Gastrocnemius medialis (tissue), 4 donors: ENCODE data around the gene SLC1A3. TPM values are rescaled to one million over a fixed set of nuclear protein-coding genes. Genes with fewer than 3 reads are reported as not detected.

ENCODE experiments used
- ATAC-seq, 2 donors: fragments of 150-250 bp; one replicate each; pipeline ENCODE4 v1.9.1; 2016
- DNase-seq, 2 donors: peaks; one replicate each; pipeline ENCODE4 v3.0.0-alpha.2; 2019
- H3K27ac ChIP-seq, 4 donors: fragments of 200-600 bp; sonication (generic); 1 replicate in 1 of 4; 2 replicates in 3 of 4; pipeline ENCODE4 v1.5.1; 2016 to 2018; ENCODE audit warnings: mild to moderate bottlenecking in 2 of 4, moderate library complexity in 1 of 4
- H3K27me3 ChIP-seq, 3 donors: fragments of 200-600 bp; sonication (generic) in 2 of 3; 1 replicate in 1 of 3; 2 replicates in 2 of 3; pipeline versions ENCODE4 v1.5.1 to v1.6.0; 2016 to 2019; ENCODE audit warnings: mild to moderate bottlenecking in 1 of 3, moderate library complexity in 1 of 3
- H3K36me3 ChIP-seq, 2 donors: fragments of 200-600 bp; sonication (generic) in 1 of 2; one replicate each; pipeline ENCODE4 v1.5.1; 2017 to 2018
- H3K4me1 ChIP-seq, 2 donors: fragments of 200-600 bp; sonication (generic) in 1 of 2; one replicate each; pipeline ENCODE4 v1.5.1; 2016 to 2017; ENCODE audit warnings: mild to moderate bottlenecking in 2 of 2
- H3K4me3 ChIP-seq, 4 donors: fragments of 200-600 bp; sonication (generic) in 3 of 4; 1 replicate in 1 of 4; 2 replicates in 3 of 4; pipeline ENCODE4 v1.5.1; 2016 to 2019; ENCODE audit warnings: mild to moderate bottlenecking in 2 of 4
- H3K9me3 ChIP-seq, 3 donors: fragments of 200-600 bp; sonication (generic) in 2 of 3; 1 replicate in 1 of 3; 2 replicates in 2 of 3; pipeline ENCODE4 v1.5.1; 2016 to 2019
- POLR2A ChIP-seq, 2 donors: fragments of 450-650 bp; IDR thresholded peaks; one replicate each; pipeline ENCODE4 v1.6.1; 2017; ENCODE audit warnings: antibody characterized with exemption in 2 of 2, mild to moderate bottlenecking in 2 of 2, moderate library complexity in 2 of 2
- in situ Hi-C, 4 donors: fragments of 200-750 bp; cut with MboI; loops; one replicate each; pipeline versions ENCODE4 v1.15.0 to v1.8.0; 2017; ENCODE audit warnings: low sequenced_read_pairs in 4 of 4
- intact Hi-C: fragments of 100-400 bp; cut with DNase I; formaldehyde crosslinking; loops from one replicate; pipeline ENCODE4 v1.15.1; 2023; ENCODE audit warnings: low total_unique reads
- total RNA-seq, 4 donors: library from RNA; depleted of rRNA; stranded (reverse); fragments of >200 nt; gene quantifications; one replicate each; pipeline versions ENCODE4 v1.1.0 to v1.2.3, GENCODE V29; 2016
- TF ChIP-seq, protein P1 (sequence below), 5 experiments: fragments of 450-650 bp in 3 of 5; fragments of 200-600 bp in 2 of 5; sonication (generic) in 2 of 5; IDR thresholded peaks in 4 of 5; conservative IDR thresholded peaks in 1 of 5; 1 replicate in 4 of 5; 2 replicates in 1 of 5; pipeline ENCODE4 v1.5.1; 2016 to 2019; ENCODE audit warnings: antibody characterized with exemption in 5 of 5, mild to moderate bottlenecking in 3 of 5, moderate library complexity in 3 of 5

Gene SLC1A3
- total RNA-seq, 4 donors from 2014 or later: 5.3 to 69.4 (median 17.4) TPM

DNA sequence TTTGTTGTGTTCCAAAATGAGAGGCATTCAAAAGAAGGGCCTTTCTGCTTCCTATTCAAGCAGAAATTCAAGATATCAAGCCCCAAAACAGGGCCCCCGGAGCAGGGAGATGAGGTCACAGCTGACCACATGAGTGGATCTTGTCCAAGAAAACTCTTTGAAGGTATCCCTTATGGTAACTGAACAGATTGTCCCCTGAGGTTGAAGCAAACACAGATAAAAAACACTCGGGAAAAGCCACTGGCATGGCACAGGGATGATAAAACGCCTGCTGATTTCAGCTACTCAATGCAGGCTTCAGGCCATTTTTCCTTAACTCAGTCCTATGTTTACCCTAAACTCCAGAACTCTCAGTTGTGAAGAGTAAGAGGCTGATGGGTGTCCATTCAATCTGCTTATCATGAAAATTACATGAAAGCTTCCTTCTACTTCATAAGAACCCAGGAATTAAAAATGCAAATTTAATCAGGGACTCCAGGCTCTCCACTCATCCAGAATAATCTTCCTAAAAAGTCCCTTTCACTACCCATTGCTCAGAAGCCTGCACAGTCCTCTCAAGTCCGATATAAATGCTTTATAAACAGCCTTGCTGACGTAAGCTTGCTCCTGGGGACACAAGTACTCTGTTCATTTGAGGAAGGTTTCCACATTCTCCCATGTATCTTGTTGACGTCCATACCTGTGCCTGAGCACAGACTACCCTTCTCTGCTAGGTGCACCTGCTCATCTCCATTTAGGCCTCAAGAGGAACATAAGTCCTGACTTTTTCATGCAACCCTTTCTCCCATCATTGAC lies 35.9 kb upstream of the SLC1A3 start:
- intact Hi-C loops (no loop called here), in situ Hi-C loops (no loop called here)
- ATAC-seq (no peak), DNase-seq (no peak)
- Histone ChIP-seq H3K4me1 (no peaks in the 10 kb centered on the region), H3K27ac (no peak overlapping the region), H3K36me3 (no peaks in the 10 kb centered on the region), H3K4me3 (no peak overlapping the region), H3K27me3 (no peaks in the 10 kb centered on the region), H3K9me3 (no peaks in the 10 kb centered on the region)
- TF ChIP-seq POLR2A (IDR thresholded peaks at IDR 0.05): no peak
- TF ChIP-seq, protein P1, sequence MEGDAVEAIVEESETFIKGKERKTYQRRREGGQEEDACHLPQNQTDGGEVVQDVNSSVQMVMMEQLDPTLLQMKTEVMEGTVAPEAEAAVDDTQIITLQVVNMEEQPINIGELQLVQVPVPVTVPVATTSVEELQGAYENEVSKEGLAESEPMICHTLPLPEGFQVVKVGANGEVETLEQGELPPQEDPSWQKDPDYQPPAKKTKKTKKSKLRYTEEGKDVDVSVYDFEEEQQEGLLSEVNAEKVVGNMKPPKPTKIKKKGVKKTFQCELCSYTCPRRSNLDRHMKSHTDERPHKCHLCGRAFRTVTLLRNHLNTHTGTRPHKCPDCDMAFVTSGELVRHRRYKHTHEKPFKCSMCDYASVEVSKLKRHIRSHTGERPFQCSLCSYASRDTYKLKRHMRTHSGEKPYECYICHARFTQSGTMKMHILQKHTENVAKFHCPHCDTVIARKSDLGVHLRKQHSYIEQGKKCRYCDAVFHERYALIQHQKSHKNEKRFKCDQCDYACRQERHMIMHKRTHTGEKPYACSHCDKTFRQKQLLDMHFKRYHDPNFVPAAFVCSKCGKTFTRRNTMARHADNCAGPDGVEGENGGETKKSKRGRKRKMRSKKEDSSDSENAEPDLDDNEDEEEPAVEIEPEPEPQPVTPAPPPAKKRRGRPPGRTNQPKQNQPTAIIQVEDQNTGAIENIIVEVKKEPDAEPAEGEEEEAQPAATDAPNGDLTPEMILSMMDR (IDR thresholded peaks at IDR 0.05 in 4 of 5, conservative IDR thresholded peaks at IDR 0.05 in 1 of 5): no peak

DNA sequence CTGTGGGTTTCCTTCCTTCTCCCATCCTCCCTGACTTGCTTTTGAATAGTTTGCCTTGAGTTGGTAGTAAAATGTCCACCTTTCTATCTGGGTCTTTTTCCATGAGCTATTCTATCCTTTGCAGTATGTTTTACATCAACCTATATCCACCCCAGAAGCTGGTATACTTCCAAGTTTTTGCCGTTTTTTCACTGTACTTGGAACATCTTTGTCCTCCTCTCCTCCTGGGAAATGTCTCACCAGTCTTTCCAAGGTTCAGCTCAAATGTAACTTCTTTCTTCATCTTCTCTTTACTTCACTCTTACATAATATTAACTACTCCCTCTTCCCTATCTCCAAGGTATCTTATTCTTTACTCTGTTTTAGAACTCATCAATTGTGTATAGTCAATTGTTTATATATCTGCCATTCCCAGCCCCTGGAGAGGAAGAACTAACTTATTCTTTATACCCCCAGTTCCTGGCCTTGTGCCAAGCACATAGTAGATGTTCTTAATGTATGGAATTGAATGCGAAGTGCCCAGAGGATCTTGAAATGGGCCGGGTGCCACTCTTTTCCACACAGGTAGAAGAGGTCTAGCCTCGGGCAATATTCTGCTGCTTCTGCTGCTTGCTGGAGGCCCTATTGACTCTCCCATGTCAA lies 34.9 kb upstream of the SLC1A3 start:
- Histone ChIP-seq H3K27me3 (no peaks in the 10 kb centered on the region), H3K27ac (no peak overlapping the region), H3K4me1 (no peaks in the 10 kb centered on the region), H3K9me3 (no peaks in the 10 kb centered on the region), H3K4me3 (no peak overlapping the region), H3K36me3 (no peaks in the 10 kb centered on the region)
- intact Hi-C loops: no loop called here
- DNase-seq (no peak), ATAC-seq (no peak)
- TF ChIP-seq, protein P1 (IDR thresholded peaks at IDR 0.05 in 4 of 5, conservative IDR thresholded peaks at IDR 0.05 in 1 of 5): no peak
- TF ChIP-seq POLR2A (IDR thresholded peaks at IDR 0.05): no peak
- in situ Hi-C loops: no loop called here

DNA sequence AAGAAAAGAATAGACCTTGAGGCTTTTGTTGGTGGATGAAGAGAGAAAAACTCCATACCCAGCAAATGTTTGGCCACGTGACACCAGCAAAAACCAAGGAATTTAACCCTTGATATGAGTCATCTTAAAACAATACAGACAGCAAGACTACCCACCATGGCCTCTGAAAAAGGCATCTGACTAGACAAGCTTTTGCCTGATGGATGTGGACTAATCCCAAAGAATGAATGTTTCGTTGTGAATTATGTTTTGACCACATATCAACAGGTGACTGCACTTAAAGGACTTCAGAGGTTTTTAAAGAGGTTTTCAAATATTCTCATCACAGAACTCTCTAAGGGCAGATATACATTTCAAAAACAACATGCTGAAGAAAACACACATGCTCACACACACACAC lies 33.0 kb upstream of the SLC1A3 start:
- no peaks in the 10 kb centered on the region for H3K36me3 ChIP-seq
- DNase-seq (no peak), ATAC-seq (no peak)
- in situ Hi-C loops (no loop called here), intact Hi-C loops (no loop called here)
- no peaks in the 10 kb centered on the region for H3K4me1 ChIP-seq
- H3K4me3 ChIP-seq: no peak overlapping the region
- H3K27me3 ChIP-seq: no peaks in the 10 kb centered on the region
- no peaks in the 10 kb centered on the region for H3K9me3 ChIP-seq
- no peak overlapping the region for H3K27ac ChIP-seq
- TF ChIP-seq, protein P1 (IDR thresholded peaks at IDR 0.05 in 4 of 5, conservative IDR thresholded peaks at IDR 0.05 in 1 of 5): no peak

DNA sequence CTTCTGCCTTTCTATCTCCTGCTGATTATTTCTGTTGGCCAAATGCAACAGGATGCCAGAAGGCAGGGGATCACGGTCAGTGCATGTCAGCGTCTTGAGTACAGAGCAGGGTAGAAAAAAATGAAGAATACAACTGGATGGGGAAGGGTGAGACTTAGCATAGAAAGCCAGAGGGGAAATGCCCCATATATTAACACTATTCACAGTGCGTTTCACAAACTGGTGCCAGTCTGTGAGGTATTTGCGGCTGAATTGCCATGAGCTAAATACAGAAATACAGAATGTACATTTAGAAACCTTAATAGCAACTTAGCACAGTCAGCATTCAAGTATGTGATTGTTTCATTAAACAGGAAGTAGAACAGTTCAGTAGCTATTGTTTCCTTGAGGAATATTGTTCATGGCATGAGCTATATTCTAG lies 31.0 kb upstream of the SLC1A3 start:
- DNase-seq: no peak
- no peak for ATAC-seq
- no peaks in the 10 kb centered on the region for H3K27me3 ChIP-seq
- H3K9me3 ChIP-seq: no peaks in the 10 kb centered on the region
- H3K27ac ChIP-seq: no peak overlapping the region
- no peak overlapping the region for H3K4me3 ChIP-seq
- TF ChIP-seq, protein P1 (IDR thresholded peaks at IDR 0.05 in 4 of 5, conservative IDR thresholded peaks at IDR 0.05 in 1 of 5): no peak
- TF ChIP-seq POLR2A (IDR thresholded peaks at IDR 0.05): no peak
- intact Hi-C loops (no loop called here), in situ Hi-C loops (no loop called here)
- H3K4me1 ChIP-seq: no peaks in the 10 kb centered on the region
- no peaks in the 10 kb centered on the region for H3K36me3 ChIP-seq
